SK-N-SH treated with all-trans-retinoic acid at 6 μM for 48 hours (cell line): ENCODE measurements around the gene EPDR1.

Experiments used
- ATAC-seq: fragments of 200-7000 bp; cut with Tn5 transposase; 3 replicates; pipeline ENCODE4 v1.9.1; 2020; ENCODE audit warnings: mild to moderate bottlenecking, moderate library complexity
- ARNTL ChIP-seq: fragments of 450-650 bp; formaldehyde crosslinking; IDR thresholded peaks from 2 replicates; pipeline ENCODE4 v1.5.0; 2020; ENCODE audit warnings: low read depth, mild to moderate bottlenecking, moderate library complexity, borderline replicate concordance
- BACH2 ChIP-seq: fragments of 250-450 bp; sonication (Bioruptor Pico); IDR thresholded peaks from 2 replicates; pipeline ENCODE4 v1.9.0; 2021; ENCODE audit warnings: mild to moderate bottlenecking, borderline replicate concordance
- CREB5 ChIP-seq: fragments of 250-450 bp; sonication (Bioruptor Pico); IDR thresholded peaks from 2 replicates; pipeline ENCODE4 v1.5.1; 2020; ENCODE audit warnings: low read depth, mild to moderate bottlenecking, moderate library complexity
- CSDC2 ChIP-seq: fragments of 250-450 bp; sonication (Bioruptor Pico); IDR thresholded peaks from 2 replicates; pipeline ENCODE4 v1.5.0; 2020; ENCODE audit warnings: mild to moderate bottlenecking, moderate library complexity
- CSRNP3 ChIP-seq: fragments of 250-450 bp; sonication (Bioruptor Pico); IDR thresholded peaks from 2 replicates; pipeline ENCODE4 v1.5.1; 2021; ENCODE audit warnings: mild to moderate bottlenecking, moderate library complexity
- ESRRG ChIP-seq: fragments of 250-450 bp; sonication (Bioruptor Pico); IDR thresholded peaks from 2 replicates; pipeline ENCODE4 v1.6.1; 2021; ENCODE audit warnings: mild to moderate bottlenecking
- GLIS3 ChIP-seq: fragments of 250-450 bp; sonication (Bioruptor Pico); IDR thresholded peaks from 2 replicates; pipeline ENCODE4 v1.5.0; 2020; ENCODE audit warnings: mild to moderate bottlenecking, moderate library complexity
- OSR1 ChIP-seq: fragments of 250-450 bp; sonication (Bioruptor Pico); IDR thresholded peaks from 2 replicates; pipeline ENCODE4 v1.8.0; 2022; ENCODE audit warnings: moderate library complexity, mild to moderate bottlenecking, inconsistent platforms
- PATZ1 ChIP-seq: fragments of 250-450 bp; sonication (Bioruptor Pico); IDR thresholded peaks from 2 replicates; pipeline ENCODE4 v1.8.0; 2020; ENCODE audit warnings: mild to moderate bottlenecking, moderate library complexity, borderline replicate concordance
- PPARA ChIP-seq: fragments of 250-450 bp; sonication (Bioruptor Pico); IDR thresholded peaks from 2 replicates; pipeline ENCODE4 v1.5.0; 2020; ENCODE audit warnings: mild to moderate bottlenecking, borderline replicate concordance
- RARB ChIP-seq: fragments of 250-450 bp; sonication (Bioruptor Pico); IDR thresholded peaks from 2 replicates; pipeline ENCODE4 v1.8.0; 2021; ENCODE audit warnings: mild to moderate bottlenecking, moderate library complexity
- SNAI2 ChIP-seq: fragments of 250-450 bp; sonication (Bioruptor Pico); IDR thresholded peaks from 2 replicates; pipeline ENCODE4 v1.5.0; 2020; ENCODE audit warnings: mild to moderate bottlenecking, moderate library complexity
- TCF4 ChIP-seq: fragments of 250-450 bp; sonication (Bioruptor Pico); IDR thresholded peaks from 2 replicates; pipeline ENCODE4 v1.8.0; 2021; ENCODE audit warnings: mild to moderate bottlenecking, moderate library complexity, borderline replicate concordance
- TOX ChIP-seq: fragments of 250-450 bp; sonication (Bioruptor Pico); IDR thresholded peaks from 2 replicates; pipeline ENCODE4 v1.8.0; 2021; ENCODE audit warnings: mild to moderate bottlenecking, moderate library complexity, borderline replicate concordance
- TSHZ2 ChIP-seq: fragments of 250-450 bp; sonication (Bioruptor Pico); IDR thresholded peaks from 2 replicates; pipeline ENCODE4 v1.5.0; 2020; ENCODE audit warnings: mild to moderate bottlenecking, moderate library complexity
- ZC3H10 ChIP-seq: fragments of 250-450 bp; sonication (Bioruptor Pico); IDR thresholded peaks from 2 replicates; pipeline ENCODE4 v1.5.1; 2021; ENCODE audit warnings: mild to moderate bottlenecking, moderate library complexity
- ZFP3 ChIP-seq: fragments of 250-450 bp; sonication (Bioruptor Pico); IDR thresholded peaks from 2 replicates; pipeline ENCODE4 v1.5.0; 2020; ENCODE audit warnings: mild to moderate bottlenecking, moderate library complexity
- ZFP30 ChIP-seq: fragments of 450-650 bp; formaldehyde crosslinking; IDR thresholded peaks from 2 replicates; pipeline ENCODE4 v1.5.0; 2022; ENCODE audit warnings: mild to moderate bottlenecking, moderate library complexity
- ZNF565 ChIP-seq: fragments of 450-650 bp; formaldehyde crosslinking; conservative IDR thresholded peaks from 2 replicates; pipeline ENCODE4 v1.5.0; 2020; ENCODE audit warnings: low read depth, mild to moderate bottlenecking, moderate library complexity
- ZNF70 ChIP-seq: fragments of 450-650 bp; formaldehyde crosslinking; IDR thresholded peaks from 2 replicates; pipeline ENCODE4 v1.5.0; 2020; ENCODE audit warnings: mild to moderate bottlenecking, moderate library complexity
- ZNF8 ChIP-seq: fragments of 450-650 bp; formaldehyde crosslinking; IDR thresholded peaks from 2 replicates; pipeline ENCODE4 v1.5.0; 2020; ENCODE audit warnings: mild to moderate bottlenecking, moderate library complexity

Gene EPDR1

GRCh38 chr7:37920849-37921805 is 687 bp downstream of the EPDR1 start:
- TF ChIP-seq ZFP30 (CRISPR knock-in tag) (no peak), PATZ1 (CRISPR knock-in tag) (no peak), TOX (CRISPR knock-in tag) (no peak), CREB5 (CRISPR knock-in tag) (no peak), CSDC2 (0 out of 2 replicates have a peak, but pooled peaks have one; percentile 36), SNAI2 (CRISPR knock-in tag) (0 out of 2 replicates have a peak, but pooled peaks have one; percentile 65)
- peak; percentile 82 for ATAC-seq

GRCh38 chr7:37921876-37922275 is 1.4 kb downstream of the EPDR1 start:
- no peak for ATAC-seq
- TF ChIP-seq TOX (CRISPR knock-in tag) (no peak), BACH2 (CRISPR knock-in tag) (no peak), ESRRG (CRISPR knock-in tag) (no peak), ZC3H10 (CRISPR knock-in tag) (no peak), PPARA (CRISPR knock-in tag) (no peak), CSDC2 (no peak), RARB (no peak), ZFP3 (CRISPR knock-in tag) (no peak)

- ATAC-seq = no peak
Measured at GRCh38 chr7:37923996-37924395, 3.6 kb downstream of the EPDR1 start.

More at GRCh38 chr7:37923996-37924395, 3.6 kb downstream of the EPDR1 start:
- TF ChIP-seq ZFP30 (CRISPR knock-in tag) (no peak), ZNF70 (CRISPR knock-in tag) (no peak), SNAI2 (CRISPR knock-in tag) (no peak), ZNF565 (CRISPR knock-in tag) (no peak), PPARA (CRISPR knock-in tag) (no peak), ZNF8 (CRISPR knock-in tag) (no peak), CREB5 (CRISPR knock-in tag) (no peak), RARB (no peak), CSDC2 (no peak), CSRNP3 (no peak), ARNTL (CRISPR knock-in tag) (no peak), TCF4 (CRISPR knock-in tag) (no peak), BACH2 (CRISPR knock-in tag) (no peak), PATZ1 (CRISPR knock-in tag) (no peak), GLIS3 (CRISPR knock-in tag) (no peak), TOX (CRISPR knock-in tag) (no peak), OSR1 (no peak), ZC3H10 (CRISPR knock-in tag) (no peak), TSHZ2 (CRISPR knock-in tag) (no peak)
